Stimulated activated CD8-positive, alpha-beta memory T cell treated with anti-CD3 and anti-CD28 coated beads, Interleukin-4, amount 100 ng/mL, for 1 hour (primary cell): Measurements from ENCODE around the gene IKZF3.

Experiments
- DNase-seq, 2 donors: peaks; one replicate each; pipeline ENCODE4 v3.0.0-alpha.2; 2020; ENCODE audit warnings: low read depth in 2 of 2, low spot score in 1 of 2

IKZF3 gene

DNA sequence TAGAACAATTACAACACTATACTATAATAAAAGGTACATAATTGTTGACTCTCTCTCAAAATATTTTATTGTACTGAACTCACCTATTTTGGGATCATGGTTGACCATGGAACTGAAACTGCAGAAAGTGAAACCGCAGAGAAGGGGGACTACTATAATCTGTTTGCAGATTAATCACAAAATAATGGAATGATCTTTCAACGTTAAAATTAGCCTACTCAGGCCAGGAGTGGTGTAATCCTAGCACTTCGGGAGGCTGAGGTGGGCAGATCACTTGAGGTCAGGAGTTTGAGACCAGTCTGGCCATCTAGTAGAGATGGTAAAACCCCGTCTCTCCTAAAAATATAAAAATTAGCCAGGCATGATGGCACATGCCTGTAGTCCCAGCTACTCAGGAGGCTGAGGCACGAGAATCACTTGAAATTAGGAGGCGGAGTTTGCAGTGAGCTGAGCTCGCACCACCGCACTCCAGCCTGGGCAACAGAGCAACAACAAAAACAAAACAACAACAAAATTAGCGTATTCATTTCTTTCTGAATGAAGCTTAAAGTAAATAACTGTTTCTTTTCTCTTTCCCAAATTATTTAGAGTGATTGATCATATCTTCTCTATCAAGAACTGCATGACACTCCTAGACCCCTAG, 45.6 kb downstream of the IKZF3 start:
- DNase-seq, result no peak

DNA sequence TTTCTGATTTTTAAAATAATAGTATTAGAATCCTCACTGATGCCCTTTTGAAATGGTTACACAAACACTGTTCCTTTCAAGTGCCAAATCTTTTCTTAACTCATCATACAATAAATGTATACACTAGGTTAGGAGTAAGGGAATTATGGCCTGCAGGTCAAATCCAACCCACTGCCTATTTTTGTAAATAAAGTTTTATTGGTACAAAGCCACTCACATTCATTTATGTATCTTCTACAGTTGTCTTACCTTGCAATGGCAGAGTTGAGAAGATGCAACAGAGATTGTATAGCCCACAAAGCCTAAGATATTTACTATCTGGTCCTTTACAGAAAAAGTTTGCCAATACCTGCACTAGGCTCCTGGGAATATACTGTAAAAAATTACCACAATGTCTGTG, 47.8 kb downstream of the IKZF3 start:
- no peak for DNase-seq

DNA sequence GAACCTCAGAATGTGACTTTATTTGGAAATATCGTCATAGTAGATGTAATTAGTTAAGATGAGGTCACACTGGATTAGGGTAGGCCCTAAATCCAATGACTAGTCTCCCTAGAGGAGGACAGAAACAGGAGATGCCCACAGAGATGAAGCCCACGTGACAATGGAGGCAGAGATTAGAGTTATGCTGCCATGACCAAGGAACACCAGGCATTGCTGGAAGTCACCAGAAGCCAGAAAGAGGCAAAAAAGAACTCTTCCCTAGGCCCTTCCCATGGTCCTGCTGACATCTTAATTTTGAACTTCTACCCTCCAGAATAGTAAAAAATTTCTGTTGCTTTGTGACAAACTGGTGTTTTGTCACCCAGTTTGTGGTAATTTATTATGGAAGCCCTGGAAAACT, 49.6 kb downstream of the IKZF3 start:
- DNase-seq, result no peak

DNA sequence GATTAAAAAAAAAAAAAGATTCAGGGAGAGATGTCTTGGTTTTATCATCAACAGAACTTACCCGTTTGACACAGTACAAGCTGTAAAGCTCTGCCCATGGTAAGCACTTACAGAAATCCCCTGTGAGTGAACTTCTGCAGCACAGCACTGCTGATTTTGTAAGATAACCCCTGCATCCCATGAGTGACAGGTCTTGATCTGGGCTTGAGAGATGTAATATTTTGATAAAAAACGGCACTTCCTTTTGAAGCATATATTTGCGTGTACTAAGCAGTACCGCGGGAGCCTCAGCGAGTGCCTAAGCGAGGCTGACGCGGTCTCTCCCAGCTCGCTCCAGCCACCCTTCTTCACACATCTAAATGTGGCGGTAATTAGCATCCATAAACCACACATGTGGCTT, 50.5 kb downstream of the IKZF3 start:
- peak; percentile 19 to 33 for DNase-seq

GRCh38 chr17:39812466-39812865, 51.6 kb downstream of the IKZF3 start:
- DNase-seq, result no peak

GRCh38 chr17:39810939-39811728, 53.0 kb downstream of the IKZF3 start:
- no peak for DNase-seq

DNA sequence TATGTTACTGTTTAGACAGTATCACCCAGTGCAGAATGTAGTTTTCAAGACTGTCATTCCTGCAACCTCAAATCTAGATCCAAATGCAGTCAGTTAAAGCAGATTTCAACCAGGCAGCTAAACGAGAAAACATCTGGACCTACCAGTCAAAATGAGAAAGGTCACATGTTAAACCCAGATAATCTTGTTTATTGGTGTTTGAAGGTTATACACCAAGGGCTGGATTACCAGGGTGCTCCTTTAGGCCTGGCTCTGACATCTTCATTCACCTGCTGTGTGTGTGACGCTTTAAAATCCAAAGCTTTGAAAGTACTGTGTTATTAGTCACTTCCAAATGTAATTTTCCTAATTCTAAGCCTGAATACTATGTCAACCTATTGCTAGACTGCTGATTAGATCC, 54.9 kb downstream of the IKZF3 start:
- DNase-seq, result no peak

GRCh38 chr17:39808409-39808997, 55.6 kb downstream of the IKZF3 start:
- DNase-seq, result no peak

DNA sequence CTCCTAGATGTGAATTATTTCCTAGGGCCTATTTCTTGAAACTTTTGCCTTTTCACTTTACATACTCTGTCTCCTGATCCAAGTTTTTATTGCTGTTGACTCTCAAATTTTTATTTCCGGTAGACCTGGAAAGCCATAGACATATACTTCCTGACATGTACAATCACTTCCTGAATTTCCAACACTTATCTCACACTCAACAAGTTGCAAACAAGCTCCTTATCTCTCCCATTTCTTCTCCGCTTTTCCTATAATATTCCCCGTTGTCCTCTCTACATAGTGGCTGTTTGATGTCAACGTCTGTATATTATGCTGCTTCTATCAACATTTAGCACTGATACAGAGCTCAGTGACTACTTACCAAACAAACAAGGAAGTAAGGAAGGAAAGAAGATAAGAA, 59.3 kb downstream of the IKZF3 start:
- DNase-seq, result no peak

DNA sequence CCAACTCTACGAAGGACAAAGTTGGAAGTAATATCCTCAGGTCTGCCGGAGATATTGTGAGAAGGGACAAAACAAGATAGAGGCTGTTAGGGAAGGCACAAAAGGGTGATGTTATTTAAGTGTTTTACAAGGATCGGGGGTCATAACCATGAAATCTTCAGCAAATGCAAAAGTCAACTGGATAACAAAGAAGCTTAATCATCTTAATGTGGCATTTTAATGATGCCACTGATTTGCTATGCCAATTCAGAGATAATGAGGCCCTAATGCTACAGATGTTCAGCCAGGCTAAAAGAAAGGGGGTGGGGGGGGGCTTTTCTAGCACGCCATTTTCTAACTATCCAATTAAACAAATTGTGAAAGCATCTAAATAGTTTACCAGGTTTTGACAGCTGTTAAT, 63.1 kb downstream of the IKZF3 start:
- DNase-seq, result no peak

GRCh38 chr17:39800540-39800939, 63.6 kb downstream of the IKZF3 start:
- no peak for DNase-seq

- DNase-seq, result no peak
These were observed 64.7 kb downstream of the IKZF3 start for GRCh38 chr17:39799395-39799794.

- no peak for DNase-seq
These were observed 69.7 kb downstream of the IKZF3 start for GRCh38 chr17:39794249-39794970.

GRCh38 chr17:39793301-39793872, 70.7 kb downstream of the IKZF3 start:
- no peak for DNase-seq

DNA sequence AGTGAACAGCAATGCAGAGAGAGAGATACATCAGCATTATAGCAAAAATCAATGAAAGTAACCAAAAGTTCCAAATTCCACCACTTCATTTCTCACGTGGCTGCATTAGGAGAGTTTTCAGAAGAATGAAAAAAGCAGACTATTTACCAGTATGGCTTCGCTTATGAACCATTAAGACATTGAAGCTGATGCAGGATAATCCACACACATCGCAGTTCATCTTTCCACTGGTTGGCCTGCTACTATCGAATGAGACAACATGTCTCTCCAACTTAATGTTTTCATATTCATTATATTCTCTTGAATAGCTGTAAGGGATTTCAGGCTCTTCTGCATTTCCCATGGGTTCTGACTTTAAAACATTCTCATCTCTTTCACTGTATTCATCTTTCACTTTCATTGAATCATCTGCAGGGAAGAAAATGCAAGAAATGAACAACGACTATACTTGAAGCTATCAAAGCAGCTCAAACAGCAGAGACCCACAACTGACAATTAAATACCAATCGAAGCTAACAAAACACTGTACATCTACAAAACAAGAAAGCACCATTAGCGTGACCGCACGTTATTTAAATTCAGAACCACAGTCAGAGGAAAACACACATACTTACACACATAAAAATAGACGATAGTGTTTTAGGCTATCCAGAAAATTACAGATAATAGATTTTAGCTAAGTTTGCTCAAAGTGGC, 71.4 kb downstream of the IKZF3 start:
- no peak for DNase-seq

DNA sequence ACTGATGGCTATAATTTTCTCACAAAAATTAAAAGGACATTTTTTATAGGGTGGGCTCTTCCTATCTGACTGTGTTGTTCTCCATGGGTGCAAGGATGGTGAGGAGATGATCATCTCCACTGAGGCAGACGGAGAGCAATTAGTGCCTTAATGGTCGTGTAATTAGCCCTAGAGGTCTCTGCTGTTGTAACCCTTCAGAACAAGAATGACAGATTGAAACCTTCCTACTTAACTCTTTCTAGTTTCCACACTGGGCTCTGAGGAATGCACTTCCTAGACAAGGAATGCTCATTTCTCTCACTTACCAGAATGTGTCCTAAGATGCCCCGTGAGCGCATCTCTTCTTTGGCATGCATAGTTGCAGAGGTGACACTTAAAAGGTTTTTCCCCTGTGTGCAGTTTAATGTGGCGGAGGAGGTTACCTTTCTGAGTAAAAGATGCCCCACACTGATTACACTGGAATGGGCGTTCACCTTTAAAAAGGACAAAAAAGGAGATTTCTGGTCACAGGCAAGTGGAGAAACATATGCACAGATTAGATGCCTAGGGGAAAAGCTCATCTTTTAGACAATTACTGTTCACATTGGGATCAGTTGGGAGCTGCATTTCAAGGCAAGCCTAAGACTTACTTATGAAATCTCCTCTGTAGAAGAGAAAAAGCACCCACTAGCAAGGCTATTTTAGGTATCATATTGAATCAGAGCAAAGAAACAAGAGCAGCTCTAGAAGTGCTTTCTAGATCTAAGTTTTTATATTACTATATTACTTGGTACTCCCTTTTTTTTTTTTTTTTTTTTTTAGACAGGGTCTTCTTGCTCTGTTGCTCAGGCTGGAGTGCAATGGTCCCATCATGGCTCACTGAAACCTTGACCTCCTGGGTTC, 72.8 kb downstream of the IKZF3 start:
- no peak for DNase-seq

DNA sequence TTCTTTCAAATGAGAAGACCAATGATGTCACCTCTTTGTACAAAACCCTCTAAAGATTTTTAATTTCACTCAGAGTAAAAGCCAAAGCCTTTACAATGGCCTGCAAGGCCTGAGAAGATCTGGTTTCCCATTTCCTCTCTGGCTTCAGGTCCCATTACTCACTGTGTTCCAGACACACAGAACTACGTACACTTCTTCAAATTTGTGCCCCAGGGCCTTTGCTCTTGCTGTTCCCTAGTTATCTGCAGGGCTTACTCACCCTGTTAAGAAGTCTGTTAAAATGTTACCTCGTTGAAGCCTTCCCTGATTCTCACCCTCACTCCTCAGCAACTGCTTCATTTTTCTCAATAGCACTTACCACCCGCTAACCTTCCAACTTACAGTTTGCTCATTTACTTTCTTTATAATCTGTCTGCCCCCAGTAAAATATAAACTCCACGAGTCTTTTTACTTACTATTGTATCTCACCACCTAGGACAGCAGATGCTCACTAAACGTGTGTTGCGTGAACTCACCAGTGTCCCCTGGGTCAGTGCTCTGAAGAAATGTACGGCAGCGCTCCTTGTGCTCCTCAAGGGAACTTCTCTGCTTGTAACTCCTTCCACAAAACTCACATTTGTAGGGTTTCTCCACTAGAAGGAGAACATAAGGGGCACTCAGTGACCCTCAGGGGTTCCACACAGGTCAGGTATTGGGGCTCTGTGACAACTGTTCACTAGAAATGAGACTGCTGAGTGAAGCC, 76.2 kb downstream of the IKZF3 start:
- DNase-seq, result no peak

DNA sequence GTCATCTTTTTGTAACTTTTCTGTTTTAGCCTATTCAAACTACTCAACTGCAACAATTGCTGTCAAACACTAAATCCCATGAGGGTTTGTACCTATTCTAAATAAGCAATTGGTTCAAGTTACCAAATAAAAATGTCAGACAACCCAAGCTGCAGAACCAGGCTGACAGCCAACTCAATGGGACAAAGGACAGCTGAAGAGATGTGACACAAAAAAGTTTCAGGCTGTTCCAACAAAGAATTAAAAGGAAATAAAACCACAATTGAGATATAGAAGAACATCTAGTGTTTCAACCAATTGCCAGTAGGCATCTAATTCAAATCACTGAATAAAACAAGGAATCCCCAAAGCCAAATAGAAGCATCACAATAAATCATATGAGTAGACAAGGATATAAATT, 77.1 kb downstream of the IKZF3 start:
- no peak for DNase-seq

DNA sequence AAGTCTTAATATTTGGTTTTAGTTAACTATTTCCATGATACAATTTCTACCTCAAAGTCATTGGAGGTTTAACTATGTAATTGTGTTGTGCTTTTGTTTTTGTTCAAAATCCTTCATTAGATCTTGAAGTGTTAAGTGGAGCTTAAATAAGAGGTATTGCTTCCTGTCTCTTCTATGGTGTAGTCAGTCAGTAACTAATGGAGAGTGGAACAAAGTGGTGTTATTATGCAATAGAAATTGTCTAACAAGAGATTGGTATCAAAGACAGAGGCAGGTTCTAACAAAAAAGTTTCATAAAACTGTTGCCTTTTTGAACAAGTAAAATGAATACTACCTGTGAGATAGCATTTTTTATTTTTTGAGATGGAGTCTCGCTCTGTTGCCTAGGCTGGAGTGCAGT, 81.1 kb downstream of the IKZF3 start:
- DNase-seq, result no peak
